RCC 7860 (cell line): Measurements from ENCODE around the gene NELFB.
A peak's percentile ranks its signal among the peaks of the same experiment; 100 is the strongest.

ENCODE experiments used
- DNase-seq: peaks from one replicate; pipeline ENCODE4 v3.0.0-alpha.2; 2015; ENCODE audit warnings: low spot score
- FAIRE-seq: peaks from 2 replicates; lab custom pipeline; 2012; peaks lifted over from hg19 to GRCh38; lab: Jason Lieb, UNC

The NELFB gene

DNA sequence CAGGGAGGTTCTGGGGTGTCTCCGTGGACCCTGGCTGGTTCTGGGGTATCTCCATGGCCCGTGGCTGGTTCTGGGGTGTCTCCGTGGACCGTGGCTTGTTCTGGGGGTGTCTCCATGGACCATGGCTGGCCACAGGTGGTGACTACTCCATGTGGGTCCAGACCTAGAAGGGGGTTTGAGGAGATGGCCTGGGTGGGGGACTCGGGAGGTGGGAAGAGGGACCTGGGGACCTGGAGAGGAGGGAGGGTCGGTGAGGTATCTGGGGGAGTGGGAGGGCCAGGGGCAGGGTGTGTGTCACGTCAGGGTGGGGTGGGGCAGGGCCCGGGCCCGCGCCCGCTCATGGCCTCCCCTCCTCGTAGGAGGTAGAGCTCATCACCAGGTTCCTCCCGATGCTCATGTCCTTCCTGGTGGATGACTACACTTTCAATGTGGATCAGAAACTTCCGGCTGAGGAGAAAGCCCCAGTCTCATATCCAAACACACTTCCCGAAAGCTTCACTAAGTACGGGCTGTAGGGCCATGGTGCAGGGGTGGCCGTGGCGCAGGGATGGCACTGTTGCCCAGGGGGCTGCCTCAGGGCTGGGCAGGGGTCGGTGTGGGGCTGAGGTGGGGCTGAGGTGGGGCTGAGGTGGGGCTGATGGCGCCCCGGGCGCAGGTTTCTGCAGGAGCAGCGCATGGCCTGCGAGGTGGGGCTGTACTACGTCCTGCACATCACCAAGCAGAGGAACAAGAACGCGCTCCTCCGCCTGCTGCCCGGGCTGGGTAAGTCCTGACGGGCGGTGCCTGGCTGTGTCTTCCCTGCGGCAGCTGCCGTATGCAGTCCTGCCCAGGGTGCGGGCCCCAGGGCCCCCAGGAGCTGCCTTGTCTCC lies 11.7 kb downstream of the NELFB start:
- DNase-seq (no peak), FAIRE-seq (no peak)

DNA sequence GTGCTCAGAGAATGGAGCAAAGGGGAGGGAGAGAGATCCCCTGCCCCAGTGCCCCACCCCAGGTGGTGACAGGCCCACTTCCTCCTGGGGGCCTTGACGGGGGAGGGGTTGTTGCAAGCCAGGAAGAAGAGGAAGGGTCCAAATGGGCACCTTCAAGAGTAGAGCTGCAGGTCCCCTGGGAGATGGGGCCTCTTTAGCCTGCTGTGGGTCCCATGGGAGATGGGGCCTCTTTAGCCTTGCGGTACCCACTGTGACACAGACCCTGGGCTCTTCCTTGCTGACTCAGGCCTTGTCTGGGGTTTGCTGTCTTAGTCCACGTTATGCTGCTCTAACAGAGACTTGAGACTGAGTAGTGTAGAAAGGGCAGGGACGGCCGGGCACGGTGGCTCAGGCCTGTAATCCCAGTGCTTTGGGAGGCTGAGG lies 12.8 kb downstream of the NELFB start:
- FAIRE-seq: no peak
- DNase-seq: no peak

GRCh38 chr9:137268538-137269201 lies 13.5 kb downstream of the NELFB start:
- no peak for DNase-seq
- FAIRE-seq: no peak

DNA sequence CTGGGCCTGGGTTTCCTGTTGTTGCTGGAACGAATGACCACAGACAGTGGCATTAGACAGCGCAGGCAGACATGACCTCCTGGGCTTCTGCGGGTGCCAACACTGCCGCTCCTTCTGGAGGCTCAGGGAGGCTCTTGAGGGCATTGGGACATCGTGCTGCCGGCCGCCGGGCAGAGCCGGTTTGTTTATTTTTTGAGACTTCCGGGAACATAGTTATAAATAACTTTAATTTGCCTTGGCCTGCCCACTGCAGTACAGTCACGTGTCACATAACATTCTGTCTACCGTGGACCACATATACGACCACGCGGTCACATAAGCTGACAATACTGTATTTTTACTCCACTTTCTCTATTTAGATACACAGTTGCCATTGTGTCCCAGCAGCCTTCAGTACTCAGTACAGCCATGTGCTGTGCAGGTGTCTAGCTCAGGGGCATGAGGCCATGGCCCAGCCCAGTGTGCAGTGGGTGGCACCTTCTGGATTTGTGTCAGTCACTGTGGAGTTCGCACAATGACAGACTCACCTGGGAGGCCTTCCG lies 14.2 kb downstream of the NELFB start:
- no peak for FAIRE-seq
- DNase-seq: no peak

DNA sequence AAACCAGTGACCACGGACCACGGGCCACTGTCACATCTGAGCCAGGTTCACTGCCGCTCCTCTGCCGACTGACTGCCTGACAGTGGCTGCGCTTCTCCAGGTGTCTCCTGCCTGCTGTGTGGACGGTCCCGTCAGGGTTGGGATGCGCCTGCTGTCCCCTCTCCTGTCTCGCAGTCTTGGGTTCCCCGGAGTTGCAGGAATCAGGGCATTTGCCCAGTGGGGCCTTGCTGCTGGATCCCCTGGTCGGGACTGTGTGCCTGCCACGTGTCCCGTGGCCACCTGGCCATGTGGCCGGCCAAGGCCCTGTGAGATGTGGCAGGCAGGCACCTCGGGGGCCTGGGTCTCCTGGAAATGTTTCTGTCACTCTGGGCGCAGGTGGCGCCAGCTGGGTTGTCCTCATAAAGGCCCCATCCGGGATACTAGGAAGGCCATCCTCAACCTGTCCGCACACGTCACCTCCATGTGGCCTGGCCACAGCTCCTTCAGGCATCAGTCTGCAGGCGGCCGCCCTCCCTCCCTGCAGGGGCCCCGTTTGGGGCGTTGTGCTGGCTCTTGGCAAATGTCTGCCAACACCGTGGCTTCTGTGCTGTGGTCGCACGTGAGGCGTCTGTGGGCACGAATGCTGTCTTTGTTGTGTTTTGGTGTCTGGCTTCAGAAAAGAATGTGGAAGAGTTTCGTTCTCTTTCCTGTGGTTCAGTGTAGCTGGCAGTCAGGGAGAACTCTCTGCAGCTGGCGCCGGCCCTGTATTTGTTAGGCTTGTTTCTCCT lies 16.0 kb downstream of the NELFB start:
- FAIRE-seq (no peak), DNase-seq (no peak)

- DNase-seq (no peak), FAIRE-seq (no peak)
These were observed 16.6 kb downstream of the NELFB start for GRCh38 chr9:137271696-137272076.

- FAIRE-seq: no peak
- no peak for DNase-seq
These were observed 17.3 kb downstream of the NELFB start for GRCh38 chr9:137272241-137273094.

DNA sequence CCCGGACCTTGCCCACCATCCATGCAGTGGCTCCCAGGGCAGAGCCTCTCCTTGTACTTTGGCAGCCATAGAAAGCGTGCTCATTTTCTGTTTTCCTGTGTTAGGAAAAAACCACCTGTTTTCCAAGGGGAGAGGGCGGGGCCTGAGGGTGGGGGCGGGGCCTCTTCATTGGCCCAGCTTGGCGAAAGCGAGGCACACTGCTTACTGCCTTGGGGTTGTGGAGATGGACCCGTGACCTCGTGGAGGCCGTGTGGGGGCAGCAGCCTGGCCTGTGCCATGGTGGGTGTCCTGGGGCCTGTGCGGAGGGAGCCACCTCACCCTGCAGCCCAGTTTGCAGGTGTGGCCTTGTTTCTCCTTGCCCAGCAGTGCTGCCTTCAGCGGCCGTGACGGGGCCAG lies 18.0 kb downstream of the NELFB start:
- no peak for DNase-seq
- no peak for FAIRE-seq

- DNase-seq (no peak), FAIRE-seq (no peak)
These were observed 18.6 kb downstream of the NELFB start for GRCh38 chr9:137273611-137274320.

DNA sequence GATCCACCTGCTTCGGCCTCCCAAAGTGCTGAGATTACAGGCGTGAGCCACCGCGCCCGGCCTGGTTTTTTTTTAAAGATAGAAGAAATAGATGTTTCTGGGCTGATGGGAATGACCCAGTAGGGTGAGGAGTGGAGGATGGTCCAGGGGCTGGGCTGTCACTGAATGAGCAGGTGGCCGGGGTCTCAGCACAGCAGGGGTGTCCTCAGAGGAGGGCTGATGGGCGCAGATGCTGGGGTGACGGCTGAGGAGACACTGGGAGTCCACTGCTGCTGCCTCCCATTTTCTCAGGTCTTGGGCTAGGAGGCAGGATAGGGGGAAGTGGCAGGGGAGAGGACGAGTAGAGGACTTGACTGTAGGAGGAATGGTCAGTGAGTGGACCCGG lies 20.1 kb downstream of the NELFB start:
- no peak for FAIRE-seq
- no peak for DNase-seq

DNA sequence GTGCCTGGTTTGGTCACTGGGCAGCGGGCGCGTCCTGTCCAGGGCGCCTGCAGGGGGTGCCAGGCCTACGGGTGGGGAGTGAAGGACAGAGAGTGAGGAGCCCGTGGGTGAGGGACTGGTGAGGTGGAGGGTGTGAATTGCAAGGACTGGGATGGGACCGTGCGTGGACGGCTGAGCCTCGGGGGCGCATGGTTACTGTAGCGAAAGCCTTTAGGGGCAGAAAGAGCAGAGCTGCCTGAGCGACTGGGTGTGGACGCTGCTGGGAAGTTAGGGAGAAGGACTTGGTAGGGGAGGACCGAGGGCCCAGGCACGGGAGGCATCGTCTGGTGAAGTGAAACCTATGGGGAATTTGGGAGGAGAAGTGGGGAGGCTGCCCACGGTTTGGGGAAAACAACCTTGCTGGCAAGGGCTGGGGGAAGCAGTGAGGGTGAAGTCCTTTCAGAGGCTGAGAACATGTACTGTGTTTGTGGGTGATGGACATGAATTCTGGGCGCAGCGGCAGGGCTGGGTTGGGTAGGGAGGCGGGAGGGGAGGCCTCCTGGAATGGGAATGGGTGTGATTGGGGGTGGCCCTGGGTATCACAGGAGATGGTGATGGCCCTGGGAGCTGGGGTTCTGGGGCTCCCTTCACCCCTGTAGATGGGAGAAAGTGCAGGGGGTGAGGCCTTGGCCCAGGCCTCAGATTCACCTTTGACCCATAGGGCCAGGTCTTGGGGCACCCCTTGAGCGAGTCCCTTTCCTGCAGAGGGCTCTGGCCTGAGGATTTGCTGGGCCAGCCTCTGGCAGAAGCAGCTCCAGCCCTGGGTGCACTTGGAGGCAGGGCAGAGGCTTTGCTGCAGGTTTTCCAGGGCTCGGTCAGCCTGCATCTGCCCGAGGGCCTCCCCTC lies 20.7 kb downstream of the NELFB start:
- FAIRE-seq (no peak), DNase-seq (no peak)

- no peak for FAIRE-seq
These were observed 21.6 kb downstream of the NELFB start for GRCh38 chr9:137276473-137277328.

GRCh38 chr9:137277329-137278041 lies 22.4 kb downstream of the NELFB start, which contains the start of gene TOR4A:
Gene TOR4A (plus strand): TSS chr9:137277726. CDS start chr9:137278690, 964 bp downstream.
- DNase-seq (peak; percentile 90), FAIRE-seq (peak; percentile 84)

More at GRCh38 chr9:137276473-137277328, 21.6 kb downstream of the NELFB start:
- no peak for DNase-seq

- no peak for DNase-seq
- FAIRE-seq: no peak
These were observed 23.1 kb downstream of the NELFB start for GRCh38 chr9:137278061-137278701.

DNA sequence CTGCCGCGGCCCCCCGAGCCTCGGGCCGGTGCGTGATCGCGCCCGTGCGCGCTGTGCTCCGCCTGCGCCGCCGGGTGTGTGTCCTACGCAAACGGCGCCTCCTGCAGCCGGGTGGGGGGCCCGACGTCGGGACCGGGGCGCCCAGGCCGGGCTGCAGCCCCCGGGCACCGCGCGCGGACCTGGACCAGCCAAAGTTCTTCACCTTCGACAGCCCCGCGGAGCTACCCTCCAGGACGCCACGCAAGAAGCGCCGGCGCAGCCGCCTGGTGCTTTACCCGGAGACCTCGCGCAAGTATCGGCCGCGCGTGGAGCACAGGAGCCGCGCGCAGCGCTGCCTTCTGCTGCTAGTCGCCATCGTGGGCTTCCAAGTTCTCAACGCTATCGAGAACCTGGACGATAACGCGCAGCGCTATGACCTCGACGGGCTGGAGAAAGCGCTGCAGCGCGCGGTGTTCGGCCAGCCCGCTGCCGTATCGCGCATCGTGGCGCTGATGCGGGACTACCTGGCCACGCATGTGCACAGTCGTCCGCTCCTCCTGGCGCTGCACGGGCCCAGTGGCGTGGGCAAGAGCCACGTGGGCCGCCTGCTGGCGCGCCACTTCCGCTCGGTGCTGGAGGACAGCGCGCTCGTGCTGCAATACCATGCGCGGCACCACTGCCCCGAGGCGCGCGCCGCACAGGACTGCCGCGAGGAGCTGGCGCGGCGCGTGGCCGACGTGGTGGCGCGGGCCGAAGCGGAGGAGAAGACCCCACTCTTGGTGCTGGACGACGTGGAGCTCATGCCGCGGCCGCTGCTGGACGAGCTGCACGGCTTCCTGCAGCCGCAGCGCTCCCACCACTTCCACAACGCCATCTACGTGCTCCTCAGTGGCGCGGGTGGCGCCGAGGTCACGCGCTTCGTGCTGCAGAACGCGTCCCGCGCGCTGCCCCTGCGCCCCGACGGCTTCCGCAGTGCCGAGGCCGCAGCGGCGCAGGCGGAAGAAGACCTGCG lies 23.9 kb downstream of the NELFB start:
- no peak for FAIRE-seq

More for the DNA sequence above, 23.9 kb downstream of the NELFB start:
- no peak for DNase-seq
